GM12801 (cell line): ENCODE data around the gene LRP11.

Experiments used
- CTCF ChIP-seq: IDR thresholded peaks from one replicate; pipeline ENCODE4 v1.5.1; 2011; ENCODE audit warnings: control low read depth; ENCODE audit not compliant: insufficient read length; ENCODE audit errors: extremely low read depth

The LRP11 gene, protein sequence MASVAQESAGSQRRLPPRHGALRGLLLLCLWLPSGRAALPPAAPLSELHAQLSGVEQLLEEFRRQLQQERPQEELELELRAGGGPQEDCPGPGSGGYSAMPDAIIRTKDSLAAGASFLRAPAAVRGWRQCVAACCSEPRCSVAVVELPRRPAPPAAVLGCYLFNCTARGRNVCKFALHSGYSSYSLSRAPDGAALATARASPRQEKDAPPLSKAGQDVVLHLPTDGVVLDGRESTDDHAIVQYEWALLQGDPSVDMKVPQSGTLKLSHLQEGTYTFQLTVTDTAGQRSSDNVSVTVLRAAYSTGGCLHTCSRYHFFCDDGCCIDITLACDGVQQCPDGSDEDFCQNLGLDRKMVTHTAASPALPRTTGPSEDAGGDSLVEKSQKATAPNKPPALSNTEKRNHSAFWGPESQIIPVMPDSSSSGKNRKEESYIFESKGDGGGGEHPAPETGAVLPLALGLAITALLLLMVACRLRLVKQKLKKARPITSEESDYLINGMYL

GRCh38 chr6:149863698-149864577 is at the start of gene LRP11:
Gene LRP11 (minus strand): TSS chr6:149864359. CDS start chr6:149864020, 339 bp downstream.
- no peak for TF ChIP-seq CTCF

GRCh38 chr6:149913540-149914240 is 49.5 kb upstream of the LRP11 start:
- no peak for TF ChIP-seq CTCF

DNA sequence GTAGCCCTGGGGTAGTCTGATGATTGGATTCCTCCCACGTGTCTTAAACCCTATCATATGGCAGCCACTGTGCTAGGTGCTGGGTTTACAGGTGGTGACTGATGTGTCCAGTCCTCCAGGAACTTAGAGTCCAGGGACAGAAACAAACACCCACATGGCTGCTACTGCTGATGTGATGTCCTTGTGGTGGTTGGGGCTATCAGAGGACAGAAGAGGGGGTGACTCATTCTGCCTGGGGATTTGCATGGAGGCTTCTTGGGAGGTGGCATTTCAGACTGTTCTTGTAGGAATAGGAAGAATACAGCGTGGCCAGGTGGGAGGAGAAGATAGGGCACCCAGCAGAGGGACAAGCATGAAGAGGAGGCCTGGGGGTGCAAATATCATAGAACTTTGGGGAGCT is 48.9 kb upstream of the LRP11 start:
- TF ChIP-seq CTCF = no peak

DNA sequence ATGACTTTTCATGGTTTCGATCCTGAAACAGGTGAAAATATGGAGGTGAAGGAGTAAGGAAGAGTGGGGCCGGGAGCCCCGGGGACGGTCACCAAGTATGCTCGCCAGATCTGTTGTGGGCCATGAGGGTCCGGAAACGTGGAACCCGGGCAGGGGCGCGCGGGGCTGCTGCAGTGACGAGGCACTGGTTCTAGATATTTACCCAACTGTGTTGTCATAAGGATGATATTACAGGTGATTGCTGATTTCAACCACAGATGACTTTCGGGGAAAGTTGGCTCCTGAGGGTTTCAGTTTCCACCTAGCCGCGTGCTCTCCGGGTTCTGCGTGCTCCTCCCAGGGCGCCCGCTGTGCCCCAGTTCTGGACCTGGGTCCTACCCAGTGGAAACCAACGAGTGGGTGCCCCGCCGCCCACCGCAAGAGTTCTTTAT is 46.6 kb upstream of the LRP11 start:
- no peak for TF ChIP-seq CTCF

DNA sequence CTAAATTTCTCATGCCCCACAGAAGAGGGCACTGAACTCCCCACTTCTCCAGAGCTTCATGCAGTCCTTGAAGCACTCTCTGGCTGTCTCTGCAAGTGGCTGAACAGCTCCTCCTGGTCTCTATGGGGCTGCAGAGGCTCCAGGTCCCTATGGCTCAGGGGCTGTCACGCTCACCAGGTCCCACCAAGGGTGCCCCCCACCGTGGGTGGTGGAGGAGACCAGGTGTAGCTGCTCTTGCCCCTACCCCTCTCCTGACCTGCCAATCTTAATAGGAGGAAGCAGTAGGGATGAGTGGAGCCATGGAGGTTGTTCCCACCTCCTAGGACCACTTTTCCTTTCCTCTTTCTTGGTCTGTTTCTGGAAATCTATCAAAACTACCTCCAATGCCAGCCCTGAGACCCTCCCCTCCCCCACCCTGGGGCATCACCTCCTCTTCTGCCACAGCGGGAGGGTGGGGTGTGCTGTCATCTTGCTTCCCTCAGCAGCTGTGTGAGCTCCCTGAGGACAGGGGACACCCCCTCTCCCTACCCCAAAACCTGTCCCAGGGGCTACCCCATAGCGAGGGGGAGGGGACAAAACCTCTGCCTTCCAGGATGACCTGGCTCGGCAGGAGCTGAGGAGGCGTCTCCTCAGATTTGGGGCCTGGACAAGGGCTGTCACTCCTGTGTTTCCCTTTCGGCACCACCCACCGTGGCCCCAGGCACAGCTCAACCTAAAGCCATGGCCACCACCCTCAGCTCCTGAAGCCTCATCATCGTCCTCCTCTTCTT is 45.7 kb upstream of the LRP11 start:
- TF ChIP-seq CTCF = no peak

- no peak for TF ChIP-seq CTCF
These were observed 43.2 kb upstream of the LRP11 start for GRCh38 chr6:149907317-149907716.
